OCI-M2 (cell line): Measurements from ENCODE around the gene PPL.

Experiments used
- DNase-seq: peaks from one replicate; lab custom pipeline; 2025; ENCODE audit not compliant: unreplicated experiment; lab: John Stamatoyannopoulos, UW

The PPL gene

DNA sequence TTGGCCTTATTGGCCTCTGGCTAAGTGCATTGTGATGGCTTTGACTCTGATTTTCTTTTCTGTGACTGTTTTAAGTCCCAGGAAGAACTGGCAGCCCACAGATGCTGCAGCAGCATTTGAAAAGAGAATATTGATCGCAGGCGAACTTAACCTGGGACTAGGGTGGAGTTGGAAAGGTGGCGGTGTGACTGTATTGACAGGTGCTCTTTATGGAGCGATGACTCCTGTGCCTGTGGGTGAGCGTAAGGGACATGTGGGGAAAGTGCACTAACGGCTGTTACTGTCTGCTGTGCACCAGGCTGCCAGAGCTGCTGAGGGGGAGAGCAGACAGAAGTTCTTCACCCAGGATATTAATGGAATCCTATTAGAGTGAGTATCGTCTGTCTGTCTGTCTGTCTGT lies 68.4 kb downstream of the PPL start:
- no peak for DNase-seq

DNA sequence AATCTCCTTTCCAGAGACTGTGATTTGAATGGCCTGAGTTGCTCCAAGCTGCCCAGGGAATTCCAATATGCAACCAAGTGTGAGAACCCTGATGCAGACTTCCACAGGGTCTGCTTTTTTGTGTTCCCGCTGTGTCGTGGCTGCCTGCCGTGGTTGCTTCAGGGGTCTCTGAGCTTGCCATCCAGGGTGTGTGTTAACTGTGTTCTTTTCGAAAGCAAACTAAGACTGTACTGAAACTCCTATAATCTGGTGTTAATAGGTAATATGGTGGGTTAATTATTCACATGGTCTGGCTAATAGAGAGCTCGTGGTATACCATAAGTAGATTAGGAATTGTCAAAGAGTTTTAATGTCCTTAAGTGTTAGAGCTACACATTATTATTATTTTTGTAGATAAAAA lies 68.9 kb downstream of the PPL start:
- no peak for DNase-seq

DNA sequence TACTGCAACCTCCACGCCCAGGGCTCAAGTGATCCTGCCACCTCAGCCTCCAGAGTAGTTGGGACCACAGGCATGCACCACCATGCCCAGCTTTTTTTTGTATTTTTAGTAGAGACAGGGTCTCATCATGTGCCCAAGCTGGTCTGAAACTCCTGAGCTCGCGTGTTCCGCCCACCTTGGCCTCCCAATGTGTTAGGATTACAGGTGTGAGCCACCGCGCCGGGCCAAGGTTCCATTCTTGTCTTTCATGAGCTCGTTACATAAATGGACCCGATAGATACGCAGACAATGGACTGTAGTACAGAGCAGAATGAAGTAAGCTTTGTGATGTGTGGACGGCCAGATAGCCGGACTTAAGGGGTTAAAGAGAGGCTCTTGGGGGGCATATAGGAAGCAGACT lies 70.4 kb downstream of the PPL start:
- DNase-seq, result no peak

DNA sequence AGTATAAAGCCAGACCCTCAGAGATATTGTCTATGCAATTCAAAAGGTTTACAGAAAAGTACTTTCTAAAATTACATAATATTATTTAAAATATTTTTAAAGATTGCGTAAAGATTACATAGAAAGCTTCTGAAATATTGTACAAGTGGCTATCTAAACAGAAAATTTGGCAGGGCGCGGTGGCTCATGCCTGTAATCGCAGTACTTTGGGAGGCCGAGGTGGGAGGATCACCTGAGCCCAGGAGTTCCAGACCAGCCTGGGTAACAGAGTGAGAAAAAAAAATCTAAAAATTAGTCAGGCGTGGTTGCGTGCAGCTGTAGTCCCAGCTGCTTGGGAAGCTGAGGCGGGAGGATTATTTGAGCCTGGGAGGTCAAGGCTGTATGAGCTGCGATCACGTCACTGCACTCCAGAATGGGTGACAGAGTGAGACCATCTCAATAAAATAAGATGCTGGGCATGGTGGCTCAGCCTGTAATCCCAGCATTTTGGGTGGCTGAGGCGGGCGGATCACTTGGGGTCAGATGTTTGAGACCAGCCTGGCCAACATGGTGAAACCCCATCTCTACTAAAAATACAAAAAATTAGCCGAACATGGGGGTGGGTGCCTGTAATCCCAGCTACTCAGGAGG lies 71.6 kb downstream of the PPL start:
- DNase-seq, result no peak

DNA sequence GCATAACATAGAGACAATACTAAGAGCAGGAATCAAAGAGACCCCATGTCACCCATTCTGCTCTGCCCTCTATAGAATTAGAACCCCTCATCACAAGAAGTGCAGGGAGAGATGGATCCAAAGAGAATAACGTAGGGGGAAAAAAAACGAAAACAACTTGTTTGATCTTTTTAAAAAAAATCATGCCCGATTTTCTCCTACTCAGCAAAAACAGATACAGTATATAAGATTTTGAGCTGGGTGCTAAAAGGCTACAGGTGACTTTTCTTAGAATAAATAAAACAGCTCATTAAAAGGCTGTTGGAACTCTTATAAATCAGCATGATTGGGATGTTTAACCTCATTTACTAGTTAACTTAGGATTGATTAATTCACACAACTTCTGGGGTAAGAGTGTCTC lies 72.2 kb downstream of the PPL start:
- DNase-seq, result no peak

DNA sequence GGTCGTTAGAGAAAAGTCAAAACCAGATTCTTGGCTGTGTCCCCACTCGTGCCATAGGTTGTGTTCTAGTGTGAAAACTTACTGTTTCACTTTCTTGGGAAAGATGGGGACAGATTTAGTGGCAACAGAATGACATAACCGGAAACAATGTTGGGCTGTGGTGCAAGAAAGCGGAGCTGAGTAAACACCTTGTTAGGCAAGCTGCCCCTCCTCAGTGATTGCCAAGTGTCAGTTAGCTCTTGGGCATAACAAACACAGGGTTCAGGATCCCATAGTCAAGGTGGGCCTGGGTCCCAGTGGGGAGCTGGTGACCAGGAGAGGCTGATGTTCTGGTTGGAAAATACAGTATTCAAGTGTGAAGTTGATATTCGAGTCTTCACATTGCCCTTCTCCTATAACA lies 74.3 kb downstream of the PPL start:
- DNase-seq, result no peak

DNA sequence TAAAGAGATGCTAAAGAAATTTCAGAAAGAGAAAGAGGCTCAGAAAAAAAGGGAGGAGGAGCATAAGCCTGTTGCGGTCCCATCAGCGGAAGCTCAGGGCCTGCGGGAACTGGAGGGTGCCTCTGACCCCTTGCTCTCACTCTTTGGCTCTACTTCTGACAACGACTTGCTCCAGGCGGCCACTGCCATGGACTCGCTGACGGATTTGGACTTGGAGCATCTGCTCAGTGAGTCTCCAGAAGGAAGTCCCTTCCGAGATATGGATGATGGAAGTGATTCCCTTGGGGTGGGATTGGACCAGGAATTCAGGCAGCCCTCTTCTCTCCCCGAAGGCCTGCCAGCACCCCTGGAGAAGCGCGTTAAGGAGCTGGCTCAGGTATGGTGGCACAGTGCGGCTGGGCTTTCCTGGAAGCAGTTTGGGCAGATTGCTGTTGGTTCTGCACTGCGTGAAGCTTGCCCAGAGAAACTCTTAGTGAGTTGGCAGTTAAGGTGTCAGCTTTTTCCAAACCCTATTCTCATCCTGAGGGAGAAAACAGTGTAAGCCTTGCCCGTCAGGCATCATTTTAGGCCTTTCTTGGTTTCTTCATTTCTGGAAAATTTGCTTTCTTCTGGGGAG lies 76.1 kb downstream of the PPL start:
- DNase-seq, result no peak

DNA sequence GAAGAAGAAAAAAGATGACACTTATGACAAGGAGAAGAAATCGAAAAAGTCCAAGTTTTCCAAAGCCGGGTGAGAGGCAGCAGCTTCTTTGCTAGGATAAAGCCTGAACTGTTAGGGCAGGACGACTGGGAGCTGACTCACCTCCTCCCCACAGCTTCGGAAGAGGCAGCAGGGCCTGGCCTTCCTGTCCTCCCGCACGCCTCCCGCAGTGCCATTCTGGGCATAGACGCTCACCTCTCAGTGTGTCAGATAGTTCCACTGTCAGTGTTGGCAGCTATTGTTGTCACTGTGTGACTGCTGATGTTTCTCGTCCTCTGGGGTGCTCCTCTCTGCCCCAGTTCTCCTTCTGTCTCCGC lies 77.1 kb downstream of the PPL start:
- DNase-seq, result no peak

DNA sequence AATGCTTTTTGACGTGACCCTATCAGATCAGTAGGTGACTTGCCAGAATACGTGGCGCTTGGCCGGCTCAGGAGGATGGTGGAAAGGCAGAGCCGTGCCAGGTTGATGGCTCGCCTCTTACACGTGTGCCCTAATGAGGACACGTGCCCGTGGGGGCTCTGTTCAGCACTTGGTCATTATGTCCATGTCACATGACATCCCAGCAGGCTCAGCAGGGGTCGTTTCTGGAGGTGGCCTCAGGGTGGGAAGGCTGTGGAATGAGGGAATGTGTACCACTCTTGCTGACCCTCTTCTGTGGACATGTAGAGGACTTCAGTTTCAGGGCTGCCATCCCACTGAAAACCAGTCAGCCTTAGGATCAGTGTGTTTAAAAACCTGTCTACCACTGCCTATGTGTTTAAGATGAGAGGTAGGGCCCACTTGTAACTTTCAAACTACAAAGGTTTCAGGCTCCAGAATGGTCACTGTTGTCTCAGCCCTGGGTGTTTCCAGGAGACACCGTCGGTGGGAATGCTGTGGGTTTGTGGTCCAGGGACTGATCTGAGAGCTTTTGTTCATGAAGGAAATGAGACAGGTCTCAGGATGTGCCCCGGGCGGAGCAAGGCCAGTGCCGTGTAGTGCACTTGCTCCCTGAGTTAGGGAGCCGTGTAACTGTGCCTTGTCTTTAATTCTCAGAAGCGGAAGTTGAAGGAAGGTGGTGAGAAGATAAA lies 77.6 kb downstream of the PPL start:
- DNase-seq, result no peak

DNA sequence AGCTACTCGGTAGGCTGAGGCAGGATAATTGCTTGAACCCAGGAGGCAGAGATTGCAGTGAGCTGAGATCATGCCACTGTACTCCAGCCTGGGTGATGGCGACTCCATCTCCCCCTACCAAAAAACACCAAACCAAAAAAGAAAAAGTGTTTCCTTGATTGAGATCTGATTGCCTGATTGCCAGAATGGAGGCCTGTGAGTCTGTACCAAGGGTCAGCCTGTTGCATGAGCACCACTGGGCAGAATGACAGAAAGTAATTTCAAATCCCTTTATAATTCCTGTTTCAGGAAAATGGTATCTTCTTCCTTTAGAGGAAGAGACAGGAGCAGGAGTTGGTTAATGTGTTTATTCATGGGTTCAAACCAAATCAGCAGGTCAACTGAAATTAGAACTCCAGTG lies 81.1 kb downstream of the PPL start:
- DNase-seq, result no peak

DNA sequence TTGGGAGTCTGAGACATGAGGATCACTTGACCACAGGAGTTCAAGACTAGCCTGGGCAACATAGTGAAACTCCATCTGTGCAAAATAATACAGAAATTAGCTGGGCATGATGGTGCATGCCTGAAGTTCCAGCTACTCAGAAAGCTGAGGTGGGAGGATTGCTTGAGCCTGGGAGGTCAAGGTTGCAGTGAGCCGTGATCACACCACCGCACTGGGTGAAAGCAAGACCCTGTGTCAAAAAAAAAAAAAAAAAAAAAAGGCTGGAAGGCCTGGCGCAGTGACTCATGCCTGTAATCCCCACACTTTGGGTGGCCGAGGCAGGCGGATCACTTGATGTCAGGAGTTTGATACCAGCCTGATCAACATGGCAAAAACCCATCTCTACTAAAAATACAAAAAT lies 81.6 kb downstream of the PPL start:
- DNase-seq, result no peak

DNA sequence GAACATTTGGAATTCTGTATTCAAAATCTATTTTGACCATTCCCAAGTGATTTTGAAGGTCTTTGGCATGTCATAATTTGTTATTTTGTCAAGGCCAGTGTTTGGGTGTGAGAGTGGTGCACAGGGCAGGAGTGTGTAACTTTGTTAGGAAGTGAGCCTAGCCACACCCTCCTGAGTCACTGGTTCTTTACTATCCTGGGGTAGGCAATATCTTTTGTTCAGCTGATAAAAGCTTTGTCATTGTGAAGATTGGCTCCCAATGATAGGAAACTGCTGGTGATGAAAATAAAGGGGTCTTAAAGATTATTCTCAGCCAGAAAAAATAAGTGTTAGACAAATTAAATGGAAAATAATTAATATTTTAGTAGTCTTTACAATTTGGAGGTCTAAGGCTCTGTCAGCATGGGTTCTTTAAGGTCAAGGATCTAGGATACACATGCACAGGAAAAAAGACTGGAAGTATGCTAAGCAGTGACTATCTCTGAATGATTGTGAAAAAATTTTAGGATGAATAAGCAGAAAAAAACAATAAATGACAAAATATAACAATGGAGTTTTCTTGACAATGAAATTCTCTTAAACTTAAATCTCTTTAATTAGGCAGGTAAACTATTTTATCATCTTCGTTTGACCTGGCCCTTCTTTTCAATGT lies 84.6 kb downstream of the PPL start:
- DNase-seq, result no peak

DNA sequence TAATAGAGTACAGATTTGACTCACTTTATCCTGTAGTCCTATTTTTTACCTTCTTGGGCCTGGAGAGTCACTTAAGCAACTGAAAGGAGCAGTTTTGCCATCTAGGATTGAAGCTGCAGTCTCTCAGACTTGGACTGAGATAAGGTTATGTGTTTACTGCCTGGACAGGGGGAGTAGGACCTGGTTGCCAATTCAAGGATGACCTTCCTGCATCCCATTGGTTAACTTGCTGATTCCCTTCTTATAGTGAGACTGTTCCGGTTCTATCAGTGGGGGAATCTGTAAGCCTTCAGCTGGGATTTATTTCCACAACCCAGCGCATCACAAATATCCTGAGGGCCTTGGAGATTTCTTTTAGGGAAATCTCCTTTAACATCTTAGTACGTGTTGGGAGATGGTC lies 86.7 kb downstream of the PPL start:
- DNase-seq, result no peak

DNA sequence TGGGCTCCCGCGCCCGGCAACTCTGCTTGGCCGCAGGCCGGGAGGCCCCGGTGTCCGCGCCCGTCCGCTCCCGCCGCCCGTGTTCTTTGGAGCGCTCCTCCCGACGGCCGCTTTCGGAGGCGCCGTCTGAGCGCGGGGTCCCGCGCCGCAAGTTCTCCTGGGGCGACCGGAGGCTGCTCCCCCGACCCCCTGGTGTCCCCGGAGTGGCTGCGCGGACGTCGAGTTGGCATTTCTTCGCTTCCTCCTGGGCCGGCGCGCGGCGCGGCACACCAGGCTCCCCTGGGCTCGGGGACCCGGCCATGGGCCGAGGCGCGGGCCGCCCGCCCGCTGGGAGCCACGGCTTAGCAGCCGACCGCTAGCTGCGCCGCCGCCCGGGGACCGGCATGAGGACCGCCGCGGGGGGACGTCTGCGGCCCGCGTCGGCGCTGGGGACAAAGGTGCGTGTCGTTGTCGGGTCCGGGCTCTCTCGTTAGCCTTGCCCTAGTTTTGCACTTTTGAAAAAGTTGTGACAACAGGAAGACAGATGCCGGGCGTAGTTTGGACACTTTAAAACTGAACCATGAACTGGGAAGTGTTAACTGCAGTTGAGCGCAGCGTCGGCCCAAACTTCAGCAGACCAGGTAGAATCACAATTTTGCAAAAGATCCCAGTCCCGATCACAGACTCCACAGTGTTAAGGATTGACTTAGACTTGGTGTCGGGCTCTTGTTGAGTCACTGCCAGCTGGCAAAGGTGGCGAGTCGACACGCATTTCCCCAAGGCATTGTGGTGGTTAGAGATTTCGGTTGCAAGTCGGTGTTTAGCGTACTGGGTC lies 89.0 kb downstream of the PPL start:
- DNase-seq, result no peak

DNA sequence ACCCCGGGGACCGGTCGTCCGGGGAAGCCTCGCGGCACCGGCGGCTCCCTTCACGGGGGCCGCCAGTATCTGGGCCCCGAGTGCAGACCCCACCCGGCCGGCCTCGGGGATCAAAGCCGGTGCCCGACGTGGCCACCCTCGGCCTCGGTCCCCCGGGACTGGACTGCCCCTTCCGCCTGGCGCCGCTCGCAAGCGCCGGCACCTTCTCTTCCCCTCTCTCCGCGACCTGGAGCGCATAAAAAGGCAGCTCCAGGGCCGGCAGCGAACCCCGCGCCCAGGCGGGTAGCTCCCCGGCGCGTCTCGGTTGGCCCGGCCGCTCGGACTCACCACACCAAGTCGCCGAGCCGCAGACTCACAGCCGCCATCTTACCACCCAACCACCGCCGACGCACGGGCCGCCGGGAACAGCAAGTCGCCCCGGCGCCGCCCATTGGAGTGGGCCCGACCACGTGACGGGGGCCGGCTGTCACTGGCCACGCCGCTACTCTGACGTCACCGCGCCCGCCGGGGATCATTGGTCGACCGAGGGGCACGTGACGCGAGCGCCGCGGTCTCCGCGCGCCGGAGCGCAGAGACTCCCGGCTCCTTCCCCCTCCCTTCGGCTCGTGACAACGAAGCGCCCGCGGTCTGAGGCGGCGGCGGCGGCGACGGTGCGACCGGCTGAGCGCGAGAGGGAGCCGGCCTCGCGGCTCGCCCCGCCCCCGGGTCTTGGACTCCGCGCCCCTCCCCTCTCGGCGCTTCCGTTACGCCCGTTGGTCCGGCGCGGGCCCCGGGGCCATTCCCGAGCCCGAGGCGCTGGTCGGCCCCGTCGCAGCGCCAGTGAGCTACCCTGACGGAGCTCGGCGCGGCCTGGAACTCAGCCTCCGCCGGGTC lies 89.8 kb downstream of the PPL start, which contains the start of the genes GLYR1 and UBN1:
TSS of gene GLYR1 (minus strand) at position 388 of the 873 bp plus-strand sequence. CDS start at position 365, 23 bp downstream.
TSS of gene UBN1 (plus strand) at position 581 of the 873 bp plus-strand sequence. CDS start 5,437 bp downstream, outside the sequence.
- peak; percentile 72 for DNase-seq

DNA sequence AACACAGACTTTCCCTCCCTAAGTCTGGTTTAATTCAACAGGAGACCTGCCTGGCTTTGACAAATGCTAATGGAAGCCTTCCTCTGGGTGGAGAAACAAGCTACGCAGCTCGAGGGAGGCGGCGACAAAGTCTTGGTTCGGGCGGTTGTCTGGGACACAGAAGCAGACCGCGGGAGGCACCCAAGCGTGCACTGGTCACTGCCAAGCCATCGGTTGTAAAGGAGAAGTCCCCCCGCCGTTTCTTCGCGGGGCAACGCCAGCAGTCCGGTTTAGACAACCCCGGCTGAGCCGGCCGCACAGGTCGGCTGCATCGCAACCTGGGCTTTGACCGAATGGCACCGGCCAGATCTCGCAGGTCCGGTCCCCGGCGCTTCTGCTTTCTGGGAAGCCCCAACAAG lies 90.4 kb downstream of the PPL start:
- DNase-seq, result no peak

DNA sequence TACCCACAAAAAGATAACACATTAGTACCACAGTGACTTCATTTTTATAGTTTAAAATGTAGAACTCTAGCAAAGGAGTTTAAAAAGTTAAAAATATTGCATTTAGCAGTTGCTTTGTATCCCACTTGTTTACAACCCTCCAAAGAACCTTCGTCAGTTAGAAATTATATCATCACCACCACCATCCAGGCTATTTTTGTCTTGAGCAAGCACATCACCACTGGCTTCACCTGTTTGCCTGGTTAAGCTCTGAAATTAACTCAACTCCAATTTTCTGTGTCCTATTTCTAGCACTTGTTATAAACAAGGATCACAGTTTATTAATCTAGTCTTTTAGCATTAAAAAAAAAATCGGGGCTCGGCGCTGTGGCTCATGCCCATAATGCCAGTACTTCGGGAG lies 96.0 kb downstream of the PPL start:
- no peak for DNase-seq

DNA sequence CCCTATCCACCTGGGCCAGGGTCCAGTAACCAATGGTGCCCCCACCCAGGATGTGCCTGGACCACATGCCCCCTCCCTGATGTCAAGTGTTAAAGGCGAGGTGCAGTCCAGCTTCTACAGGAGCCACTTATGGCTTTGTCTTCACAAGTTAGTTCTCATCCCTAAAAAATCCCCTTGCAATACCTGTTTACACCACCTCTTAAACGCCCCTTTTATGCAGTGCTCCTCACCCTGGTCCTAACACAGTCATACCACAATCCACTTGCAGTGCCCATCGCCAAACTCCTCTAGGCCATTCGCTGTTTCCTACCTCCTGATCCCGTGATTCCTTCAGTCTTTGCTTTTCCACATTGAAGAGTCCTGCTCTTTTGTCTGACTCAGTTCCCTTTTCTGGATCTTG lies 97.0 kb downstream of the PPL start:
- no peak for DNase-seq

DNA sequence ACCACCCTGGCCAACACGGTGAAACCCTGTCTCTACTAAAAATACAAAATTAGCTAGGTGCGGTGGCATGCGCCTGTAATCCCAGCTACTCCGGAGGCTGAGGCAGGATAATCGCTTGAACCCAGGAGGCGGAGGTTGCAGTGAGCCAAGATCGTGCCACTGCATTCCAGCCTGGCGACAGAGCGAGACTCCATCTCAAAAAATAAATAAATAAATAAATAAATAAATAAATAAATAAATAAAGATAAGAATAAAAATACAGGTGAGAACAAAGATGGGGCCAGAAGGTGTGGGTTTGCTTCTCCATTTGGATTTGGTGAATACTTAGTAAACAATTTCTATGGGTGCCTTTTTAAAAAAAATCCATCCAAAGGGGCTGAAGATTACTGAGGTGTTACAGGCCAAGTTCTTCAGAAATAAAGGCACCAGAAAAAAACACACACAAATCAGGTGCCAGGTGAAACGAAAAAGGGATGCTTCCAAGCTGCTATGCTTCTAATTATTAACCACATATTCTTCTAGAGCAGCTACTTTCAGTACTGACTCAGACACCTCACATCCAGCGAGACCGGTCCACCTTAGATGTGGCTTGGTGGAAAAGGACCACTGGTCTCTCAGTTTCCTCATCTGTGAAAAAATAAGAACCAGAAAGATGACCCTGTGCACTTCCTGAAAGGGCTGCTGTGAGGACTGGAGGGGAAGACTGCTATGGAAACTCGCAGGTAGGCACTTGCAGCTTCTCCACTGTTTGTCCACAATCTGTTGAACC lies 99.0 kb downstream of the PPL start:
- DNase-seq, result no peak
